ENCODE data around the gene AGT.
"Not testable (repeated sequence)": the region's sequence is repeated elsewhere in the genome, so short reads cannot be mapped to it uniquely, and the experiment has no call there.

AGT gene

DNA sequence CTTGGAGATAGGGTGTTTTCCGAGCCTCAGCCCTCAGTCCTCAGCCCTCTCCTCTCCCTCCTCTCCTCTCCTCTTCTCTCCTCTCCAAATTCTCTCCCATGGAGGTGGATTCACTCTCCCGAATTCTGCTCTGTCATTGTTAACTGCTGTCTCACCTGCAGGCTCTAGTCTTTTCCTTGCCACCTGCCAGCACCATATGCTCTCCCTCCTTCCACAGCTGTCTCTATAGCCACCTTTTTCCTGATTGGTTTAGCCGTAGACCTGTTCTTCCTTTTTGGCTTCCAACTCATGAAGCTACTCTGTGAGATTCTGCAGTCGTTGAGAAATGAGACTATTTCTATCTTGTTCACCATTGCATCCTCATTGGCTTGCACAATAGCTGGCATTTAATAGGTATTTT lies 51.9 kb downstream of the AGT start:
- no peak overlapping the region for H3K27ac ChIP-seq (ENCODE audit: low read depth, low read length, poor library complexity, severe bottlenecking)
- H4K20me1 ChIP-seq (ENCODE audit: insufficient read depth, low read length), result no peaks in the 10 kb centered on the region
- H3K79me2 ChIP-seq (ENCODE audit: insufficient read depth, low read length), result 0 out of 2 replicates have a peak, but pooled peaks cover 4% of the 10 kb centered on the region
- no peak overlapping the region for H3K4me2 ChIP-seq (ENCODE audit: low read length)
- H2AFZ ChIP-seq (ENCODE audit: low read length), result no peak overlapping the region
- no peaks in the 10 kb centered on the region for H3F3A ChIP-seq (ENCODE audit: insufficient read depth, low read length)
- H3K4me1 ChIP-seq (ENCODE audit: insufficient read depth, low read length, severe bottlenecking), result no peaks in the 10 kb centered on the region
- H3K27me3 ChIP-seq (ENCODE audit: insufficient read depth, low read length), result no peaks in the 10 kb centered on the region
- H3K4me3 ChIP-seq (ENCODE audit: low read depth, low read length, poor library complexity, severe bottlenecking), result no peak overlapping the region
- no peak for TF ChIP-seq EZH2 (IDR thresholded peaks at IDR 0.05; ENCODE audit: borderline replicate concordance, low read length)
- TF ChIP-seq, protein P1, sequence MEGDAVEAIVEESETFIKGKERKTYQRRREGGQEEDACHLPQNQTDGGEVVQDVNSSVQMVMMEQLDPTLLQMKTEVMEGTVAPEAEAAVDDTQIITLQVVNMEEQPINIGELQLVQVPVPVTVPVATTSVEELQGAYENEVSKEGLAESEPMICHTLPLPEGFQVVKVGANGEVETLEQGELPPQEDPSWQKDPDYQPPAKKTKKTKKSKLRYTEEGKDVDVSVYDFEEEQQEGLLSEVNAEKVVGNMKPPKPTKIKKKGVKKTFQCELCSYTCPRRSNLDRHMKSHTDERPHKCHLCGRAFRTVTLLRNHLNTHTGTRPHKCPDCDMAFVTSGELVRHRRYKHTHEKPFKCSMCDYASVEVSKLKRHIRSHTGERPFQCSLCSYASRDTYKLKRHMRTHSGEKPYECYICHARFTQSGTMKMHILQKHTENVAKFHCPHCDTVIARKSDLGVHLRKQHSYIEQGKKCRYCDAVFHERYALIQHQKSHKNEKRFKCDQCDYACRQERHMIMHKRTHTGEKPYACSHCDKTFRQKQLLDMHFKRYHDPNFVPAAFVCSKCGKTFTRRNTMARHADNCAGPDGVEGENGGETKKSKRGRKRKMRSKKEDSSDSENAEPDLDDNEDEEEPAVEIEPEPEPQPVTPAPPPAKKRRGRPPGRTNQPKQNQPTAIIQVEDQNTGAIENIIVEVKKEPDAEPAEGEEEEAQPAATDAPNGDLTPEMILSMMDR (IDR thresholded peaks at IDR 0.05; ENCODE audit: low read length), result no peak
- no peaks in the 10 kb centered on the region for H3K9me3 ChIP-seq (ENCODE audit: low read length)
- no peak overlapping the region for H3K9ac ChIP-seq (ENCODE audit: low read length)
- H3K9me2 ChIP-seq (ENCODE audit: low read depth, low read length), result no peaks in the 10 kb centered on the region
- H3K36me3 ChIP-seq (ENCODE audit: insufficient read depth, low read length), result peaks cover 64% of the 10 kb centered on the region

DNA sequence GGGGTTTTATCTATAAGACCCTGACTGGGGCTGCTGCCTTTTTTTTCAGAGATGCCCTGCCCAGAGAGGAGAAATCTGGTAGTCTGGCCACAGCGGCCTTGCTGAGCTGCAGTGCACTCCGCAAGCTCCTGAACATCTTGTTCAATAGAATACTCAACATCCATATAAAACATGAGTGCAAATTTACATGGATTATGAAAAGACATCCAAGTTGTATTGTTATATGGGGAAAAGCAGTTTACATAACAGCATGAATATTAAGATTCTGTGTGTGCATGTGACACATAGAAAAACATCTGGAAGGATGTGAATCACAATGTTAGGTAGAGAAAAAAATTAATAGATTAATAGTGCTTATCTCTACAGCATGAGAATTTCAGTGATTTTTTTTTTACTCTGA lies 55.2 kb downstream of the AGT start:
- Histone ChIP-seq H3K79me2 (ENCODE audit: insufficient read depth, low read length) (peaks cover 12% of the 10 kb centered on the region; the same call in 1 of the 2 replicates), H3K4me3 (ENCODE audit: low read depth, low read length, poor library complexity, severe bottlenecking) (no peak overlapping the region), H3K9me2 (ENCODE audit: low read depth, low read length) (no peaks in the 10 kb centered on the region), H3K9ac (ENCODE audit: low read length) (no peak overlapping the region), H3K4me1 (ENCODE audit: insufficient read depth, low read length, severe bottlenecking) (no peaks in the 10 kb centered on the region), H4K20me1 (ENCODE audit: insufficient read depth, low read length) (no peaks in the 10 kb centered on the region), H3F3A (ENCODE audit: insufficient read depth, low read length) (no peaks in the 10 kb centered on the region), H3K4me2 (ENCODE audit: low read length) (no peak overlapping the region), H2AFZ (ENCODE audit: low read length) (no peak overlapping the region), H3K9me3 (ENCODE audit: low read length) (no peaks in the 10 kb centered on the region), H3K36me3 (ENCODE audit: insufficient read depth, low read length) (peaks cover 37% of the 10 kb centered on the region), H3K27me3 (ENCODE audit: insufficient read depth, low read length) (no peaks in the 10 kb centered on the region), H3K27ac (ENCODE audit: low read depth, low read length, poor library complexity, severe bottlenecking) (no peak overlapping the region)
- TF ChIP-seq, protein P1 (IDR thresholded peaks at IDR 0.05; ENCODE audit: low read length), result no peak
- TF ChIP-seq EZH2 (IDR thresholded peaks at IDR 0.05; ENCODE audit: borderline replicate concordance, low read length), result no peak

DNA sequence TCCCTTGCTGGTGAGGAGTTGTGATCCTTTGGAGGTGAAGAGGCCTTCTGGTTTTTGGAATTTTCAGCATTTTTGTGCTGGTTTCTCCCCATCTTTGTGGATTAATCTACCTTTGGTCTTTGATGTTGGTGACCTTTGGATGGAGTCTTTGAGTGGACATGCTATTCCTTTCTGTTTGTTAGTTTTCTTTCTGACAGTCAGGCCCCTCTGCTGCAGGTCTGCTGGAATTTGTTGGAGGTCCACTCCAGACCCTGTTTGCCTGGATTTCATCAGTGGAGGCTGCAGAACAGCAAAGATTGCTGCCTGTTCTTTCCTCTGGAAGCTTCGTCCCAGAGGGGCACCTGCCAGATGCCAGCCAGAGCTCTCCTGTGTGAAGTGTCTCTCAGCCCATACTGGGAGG lies 55.8 kb downstream of the AGT start:
- not testable (repeated sequence) for H3K4me3 ChIP-seq (ENCODE audit: low read depth, low read length, poor library complexity, severe bottlenecking); H3K4me1 ChIP-seq (ENCODE audit: insufficient read depth, low read length, severe bottlenecking); H4K20me1 ChIP-seq (ENCODE audit: insufficient read depth, low read length); H2AFZ ChIP-seq (ENCODE audit: low read length); H3K4me2 ChIP-seq (ENCODE audit: low read length); H3K9me2 ChIP-seq (ENCODE audit: low read depth, low read length); H3K9ac ChIP-seq (ENCODE audit: low read length); H3K27ac ChIP-seq (ENCODE audit: low read depth, low read length, poor library complexity, severe bottlenecking); H3K27me3 ChIP-seq (ENCODE audit: insufficient read depth, low read length); H3K9me3 ChIP-seq (ENCODE audit: low read length); H3F3A ChIP-seq (ENCODE audit: insufficient read depth, low read length)
- Histone ChIP-seq H3K36me3 (ENCODE audit: insufficient read depth, low read length) (peaks cover 32% of the 10 kb centered on the region), H3K79me2 (ENCODE audit: insufficient read depth, low read length) (peaks cover 18% of the 10 kb centered on the region)

DNA sequence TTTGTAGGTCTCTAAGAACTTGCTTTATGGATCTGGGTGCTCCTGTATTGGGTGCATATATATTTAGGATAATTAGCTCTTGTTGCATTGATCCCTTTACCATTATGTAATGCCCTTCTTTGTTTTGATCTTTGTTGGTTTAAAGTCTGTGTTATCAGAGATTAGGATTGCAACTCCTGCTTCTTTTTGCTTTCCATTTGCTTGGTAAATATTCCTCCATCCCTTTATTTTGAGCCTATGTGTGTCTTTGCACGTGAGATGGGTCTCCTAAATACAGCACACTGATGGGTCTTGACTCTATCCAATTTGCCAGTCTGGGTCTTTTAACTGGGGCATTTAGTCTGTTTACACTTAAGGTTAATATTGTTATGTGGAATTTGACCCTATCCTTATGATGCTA lies 57.2 kb downstream of the AGT start:
- Histone ChIP-seq H3K79me2 (ENCODE audit: insufficient read depth, low read length) (peaks cover 32% of the 10 kb centered on the region), H3K36me3 (ENCODE audit: insufficient read depth, low read length) (peaks cover 23% of the 10 kb centered on the region)
- H3K9me2 ChIP-seq (ENCODE audit: low read depth, low read length); H3K4me2 ChIP-seq (ENCODE audit: low read length); H3F3A ChIP-seq (ENCODE audit: insufficient read depth, low read length); H3K4me1 ChIP-seq (ENCODE audit: insufficient read depth, low read length, severe bottlenecking); H3K4me3 ChIP-seq (ENCODE audit: low read depth, low read length, poor library complexity, severe bottlenecking); H4K20me1 ChIP-seq (ENCODE audit: insufficient read depth, low read length); H3K27ac ChIP-seq (ENCODE audit: low read depth, low read length, poor library complexity, severe bottlenecking); H2AFZ ChIP-seq (ENCODE audit: low read length); H3K27me3 ChIP-seq (ENCODE audit: insufficient read depth, low read length); H3K9me3 ChIP-seq (ENCODE audit: low read length); H3K9ac ChIP-seq (ENCODE audit: low read length): not testable (repeated sequence)
